D721Med (cell line): Measurements from ENCODE around the gene DOHH.

Experiments used
- DNase-seq: peaks from one replicate; pipeline ENCODE4 v3.0.0; 2011; ENCODE audit warnings: low spot score; ENCODE audit not compliant: insufficient read length
- FAIRE-seq: peaks from 2 replicates; lab custom pipeline; 2011; peaks lifted over from hg19 to GRCh38; lab: Jason Lieb, UNC
- TF ChIP-seq, protein P1 (sequence below): IDR thresholded peaks from 2 replicates; pipeline ENCODE4 v1.5.1; 2012; ENCODE audit warnings: mild to moderate bottlenecking, control low read depth; ENCODE audit not compliant: insufficient read depth; ENCODE audit errors: missing control alignments

DOHH gene

GRCh38 chr19:3538258-3538929, 37.9 kb upstream of the DOHH start:
- TF ChIP-seq, protein P1, sequence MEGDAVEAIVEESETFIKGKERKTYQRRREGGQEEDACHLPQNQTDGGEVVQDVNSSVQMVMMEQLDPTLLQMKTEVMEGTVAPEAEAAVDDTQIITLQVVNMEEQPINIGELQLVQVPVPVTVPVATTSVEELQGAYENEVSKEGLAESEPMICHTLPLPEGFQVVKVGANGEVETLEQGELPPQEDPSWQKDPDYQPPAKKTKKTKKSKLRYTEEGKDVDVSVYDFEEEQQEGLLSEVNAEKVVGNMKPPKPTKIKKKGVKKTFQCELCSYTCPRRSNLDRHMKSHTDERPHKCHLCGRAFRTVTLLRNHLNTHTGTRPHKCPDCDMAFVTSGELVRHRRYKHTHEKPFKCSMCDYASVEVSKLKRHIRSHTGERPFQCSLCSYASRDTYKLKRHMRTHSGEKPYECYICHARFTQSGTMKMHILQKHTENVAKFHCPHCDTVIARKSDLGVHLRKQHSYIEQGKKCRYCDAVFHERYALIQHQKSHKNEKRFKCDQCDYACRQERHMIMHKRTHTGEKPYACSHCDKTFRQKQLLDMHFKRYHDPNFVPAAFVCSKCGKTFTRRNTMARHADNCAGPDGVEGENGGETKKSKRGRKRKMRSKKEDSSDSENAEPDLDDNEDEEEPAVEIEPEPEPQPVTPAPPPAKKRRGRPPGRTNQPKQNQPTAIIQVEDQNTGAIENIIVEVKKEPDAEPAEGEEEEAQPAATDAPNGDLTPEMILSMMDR, result no peak
- DNase-seq, result no peak
- no peak for FAIRE-seq

- DNase-seq, result no peak
- FAIRE-seq, result no peak
- TF ChIP-seq, protein P1, result no peak
These were observed 37.2 kb upstream of the DOHH start for GRCh38 chr19:3537438-3538240.

- TF ChIP-seq, protein P1, result no peak
- DNase-seq, result no peak
These were observed 36.6 kb upstream of the DOHH start for GRCh38 chr19:3537101-3537437.

DNA sequence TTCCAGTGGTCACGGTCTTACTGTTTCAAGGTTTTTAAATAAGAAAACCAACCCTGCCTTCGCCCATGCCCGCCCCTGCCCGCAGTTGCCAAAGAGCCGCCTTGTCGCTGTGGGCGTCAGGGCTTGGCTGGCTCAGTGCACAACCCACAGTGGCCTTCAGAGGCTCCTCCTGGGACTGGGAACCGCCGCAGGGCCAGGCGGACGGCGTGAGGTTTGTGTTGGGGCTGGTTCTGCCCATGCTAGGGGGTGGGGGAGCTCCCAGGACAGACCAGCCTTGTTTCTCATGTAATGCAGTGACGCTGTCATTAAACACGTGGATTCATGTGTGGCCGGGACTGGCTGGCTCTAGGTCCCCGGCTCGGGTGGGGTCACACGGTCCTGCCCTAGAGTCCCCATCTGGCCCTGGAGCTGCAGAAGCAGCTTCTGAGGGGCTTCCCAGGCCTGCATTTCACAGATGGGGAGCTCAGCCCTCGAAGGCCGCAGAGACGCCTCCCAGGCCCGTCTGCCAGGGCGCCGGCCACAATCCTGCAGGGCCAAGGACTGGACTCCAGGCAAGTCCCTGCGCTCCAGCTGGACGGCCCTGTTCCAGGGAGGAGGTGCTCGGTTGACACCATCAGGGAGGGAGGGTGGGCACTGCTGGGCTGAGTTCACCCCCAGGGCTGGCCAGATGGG, 36.1 kb upstream of the DOHH start:
- FAIRE-seq, result no peak
- DNase-seq, result no peak
- TF ChIP-seq, protein P1, result no peak

More at GRCh38 chr19:3537101-3537437, 36.6 kb upstream of the DOHH start:
- no peak for FAIRE-seq

DNA sequence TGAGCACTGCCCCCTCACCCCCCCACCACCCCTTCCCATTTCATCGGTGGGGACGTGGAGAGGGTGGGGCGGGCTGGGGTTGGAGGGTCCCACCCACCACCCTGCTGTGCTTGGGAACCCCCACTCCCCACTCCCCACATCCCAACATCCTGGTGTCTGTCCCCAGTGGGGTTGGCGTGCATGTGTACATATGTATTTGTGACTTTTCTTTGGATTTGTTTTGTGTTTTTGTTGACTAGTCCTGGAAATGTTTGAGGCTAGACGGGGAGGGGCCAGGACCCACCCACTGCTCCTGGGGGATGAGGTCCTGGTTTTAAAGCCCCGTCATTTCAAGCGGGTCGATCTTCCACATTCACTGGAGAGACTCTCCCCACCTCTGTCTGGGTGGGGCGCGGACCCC, 35.5 kb upstream of the DOHH start:
- DNase-seq (no peak), FAIRE-seq (no peak)
- TF ChIP-seq, protein P1, result no peak

- TF ChIP-seq, protein P1, result no peak
- DNase-seq (no peak), FAIRE-seq (no peak)
These were observed 35.1 kb upstream of the DOHH start for GRCh38 chr19:3535563-3535965.
